ENCODE measurements around the gene SMIM13.

DNA sequence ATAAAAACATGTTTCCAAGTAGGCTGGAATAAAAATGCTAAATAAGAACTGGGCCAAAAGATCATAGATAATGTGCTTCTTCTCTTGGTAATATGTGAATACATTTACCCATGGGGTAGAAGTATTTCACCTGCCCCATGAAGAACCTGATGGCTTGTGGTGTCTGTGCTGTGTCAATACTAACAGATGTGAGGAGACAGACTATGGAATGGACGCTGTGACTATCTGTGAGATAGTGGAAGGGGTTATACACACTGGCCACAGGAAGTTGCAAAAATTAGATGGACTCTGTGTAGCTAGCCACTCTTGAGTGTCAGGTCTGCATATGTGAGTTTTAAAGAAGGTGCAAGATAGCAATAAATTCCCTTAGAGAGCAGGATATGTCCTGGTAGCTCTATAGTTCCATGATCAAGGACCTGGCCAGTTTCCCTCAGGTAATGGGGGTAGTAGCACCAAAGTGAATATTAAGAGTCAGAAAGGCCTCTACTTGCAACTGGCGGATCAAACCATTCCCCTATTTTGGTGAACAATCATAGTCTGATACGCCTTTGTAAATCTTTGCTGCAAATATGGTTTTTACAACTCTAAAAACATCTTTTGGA lies 90.2 kb downstream of the SMIM13 start:
- TF ChIP-seq, protein P1, sequence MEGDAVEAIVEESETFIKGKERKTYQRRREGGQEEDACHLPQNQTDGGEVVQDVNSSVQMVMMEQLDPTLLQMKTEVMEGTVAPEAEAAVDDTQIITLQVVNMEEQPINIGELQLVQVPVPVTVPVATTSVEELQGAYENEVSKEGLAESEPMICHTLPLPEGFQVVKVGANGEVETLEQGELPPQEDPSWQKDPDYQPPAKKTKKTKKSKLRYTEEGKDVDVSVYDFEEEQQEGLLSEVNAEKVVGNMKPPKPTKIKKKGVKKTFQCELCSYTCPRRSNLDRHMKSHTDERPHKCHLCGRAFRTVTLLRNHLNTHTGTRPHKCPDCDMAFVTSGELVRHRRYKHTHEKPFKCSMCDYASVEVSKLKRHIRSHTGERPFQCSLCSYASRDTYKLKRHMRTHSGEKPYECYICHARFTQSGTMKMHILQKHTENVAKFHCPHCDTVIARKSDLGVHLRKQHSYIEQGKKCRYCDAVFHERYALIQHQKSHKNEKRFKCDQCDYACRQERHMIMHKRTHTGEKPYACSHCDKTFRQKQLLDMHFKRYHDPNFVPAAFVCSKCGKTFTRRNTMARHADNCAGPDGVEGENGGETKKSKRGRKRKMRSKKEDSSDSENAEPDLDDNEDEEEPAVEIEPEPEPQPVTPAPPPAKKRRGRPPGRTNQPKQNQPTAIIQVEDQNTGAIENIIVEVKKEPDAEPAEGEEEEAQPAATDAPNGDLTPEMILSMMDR (IDR thresholded peaks at IDR 0.05 in 2 of 3, conservative IDR thresholded peaks at IDR 0.05 in 1 of 3; ENCODE audit: borderline replicate concordance in 1 of 3, insufficient read depth in 1 of 3, low read depth in 2 of 3, low read length in 2 of 3), result no peak
- no peak for TF ChIP-seq POLR2A (IDR thresholded peaks at IDR 0.05; ENCODE audit: borderline replicate concordance, extremely low read depth, insufficient read depth, insufficient read length)
- no peak for TF ChIP-seq RAD21 (IDR thresholded peaks at IDR 0.05; ENCODE audit: low read depth)

All from HCT116 (cell line).